HG02870 (cell line): ENCODE results near the gene SLC47A2.
"Not testable (repeated sequence)": the region's sequence is repeated elsewhere in the genome, so short reads cannot be mapped to it uniquely, and the experiment has no call there.

Experiments used
- ATAC-seq: cut with Tn5 transposase; IDR thresholded peaks from one replicate; pipeline ENCODE4 v1.9.1; 2021; ENCODE audit warnings: mild to moderate bottlenecking, moderate library complexity; ENCODE audit not compliant: unreplicated experiment

Gene SLC47A2

GRCh38 chr17:19716108-19717030 is at the start of gene SLC47A2:
Gene SLC47A2 (minus strand): TSS chr17:19716584. CDS start chr17:19716555, 29 bp downstream.
- no peak for ATAC-seq

GRCh38 chr17:19766016-19766415 is 49.6 kb upstream of the SLC47A2 start:
- no peak for ATAC-seq

GRCh38 chr17:19763991-19764390 is 47.6 kb upstream of the SLC47A2 start:
- not testable (repeated sequence) for ATAC-seq

- ATAC-seq = no peak
Measured at GRCh38 chr17:19763416-19763815, 47.0 kb upstream of the SLC47A2 start.

GRCh38 chr17:19762515-19762961 is 46.2 kb upstream of the SLC47A2 start:
- ATAC-seq = no peak

- ATAC-seq = no peak
Measured at GRCh38 chr17:19760746-19761145, 44.4 kb upstream of the SLC47A2 start.

- ATAC-seq = no peak
Measured at GRCh38 chr17:19759568-19760549, 43.5 kb upstream of the SLC47A2 start.

GRCh38 chr17:19757536-19758180 is 41.3 kb upstream of the SLC47A2 start:
- no peak for ATAC-seq

GRCh38 chr17:19756546-19756945 is 40.2 kb upstream of the SLC47A2 start:
- no peak for ATAC-seq

GRCh38 chr17:19755821-19756510 is 39.6 kb upstream of the SLC47A2 start:
- ATAC-seq = peak; percentile 59

GRCh38 chr17:19755392-19755791 is 39.0 kb upstream of the SLC47A2 start:
- ATAC-seq = no peak

- ATAC-seq = no peak
Measured at GRCh38 chr17:19753661-19754463, 37.5 kb upstream of the SLC47A2 start.

GRCh38 chr17:19753051-19753509 is 36.7 kb upstream of the SLC47A2 start:
- no peak for ATAC-seq

GRCh38 chr17:19752216-19753050 is 36.0 kb upstream of the SLC47A2 start:
- no peak for ATAC-seq

GRCh38 chr17:19750835-19751234 is 34.5 kb upstream of the SLC47A2 start:
- ATAC-seq = no peak

GRCh38 chr17:19750020-19750572 is 33.7 kb upstream of the SLC47A2 start:
- ATAC-seq = no peak

- no peak for ATAC-seq
Measured at GRCh38 chr17:19748807-19749193, 32.4 kb upstream of the SLC47A2 start.
